Subcutaneous abdominal adipose tissue (tissue), 5 donors: ENCODE measurements around the gene INO80B.
A peak's percentile ranks its signal among the peaks of the same experiment; 100 is the strongest.
"Not testable (repeated sequence)": the region's sequence is repeated elsewhere in the genome, so short reads cannot be mapped to it uniquely, and the experiment has no call there.

ENCODE experiments used
- H3K27ac ChIP-seq: one replicate; pipeline ENCODE4 v1.7.0; 2013; ENCODE audit warnings: low read depth, mild to moderate bottlenecking, inconsistent platforms, low read length, moderate library complexity
- H3K27me3 ChIP-seq, 5 donors: one replicate each; pipeline ENCODE4 v1.7.0; 2013; ENCODE audit warnings: low read length in 5 of 5, inconsistent platforms in 1 of 5; ENCODE audit not compliant: control insufficient read depth in 5 of 5, insufficient read depth in 4 of 5
- H3K36me3 ChIP-seq, 5 donors: one replicate each; pipeline ENCODE4 v1.7.0; 2013; ENCODE audit warnings: low read length in 5 of 5; ENCODE audit not compliant: control insufficient read depth in 5 of 5, insufficient read depth in 5 of 5
- H3K4me1 ChIP-seq, 5 donors: one replicate each; pipeline ENCODE4 v1.7.0; 2013; ENCODE audit warnings: low read length in 5 of 5, mild to moderate bottlenecking in 3 of 5, moderate library complexity in 1 of 5; ENCODE audit not compliant: control insufficient read depth in 5 of 5, insufficient read depth in 5 of 5
- H3K4me3 ChIP-seq, 5 donors: one replicate each; pipeline ENCODE4 v1.7.0; 2013; ENCODE audit warnings: low read length in 5 of 5, low read depth in 1 of 5
- H3K9ac ChIP-seq, 5 donors: one replicate each; pipeline ENCODE4 v1.7.0; 2013; ENCODE audit warnings: low read length in 5 of 5, mild to moderate bottlenecking in 4 of 5, moderate library complexity in 3 of 5
- H3K9me3 ChIP-seq, 5 donors: one replicate each; pipeline ENCODE4 v1.7.0; 2013; ENCODE audit warnings: low read length in 5 of 5; ENCODE audit not compliant: control insufficient read depth in 5 of 5
- donor health status: healthy.
- donor health status: healthy.
- donor health status: healthy.
- donor health status: healthy.
- donor health status: healthy.

The INO80B gene

GRCh38 chr2:74481431-74481830 lies 26.5 kb downstream of the INO80B start:
- no peaks in the 10 kb centered on the region for H3K27me3 ChIP-seq
- H3K9me3 ChIP-seq: no peaks in the 10 kb centered on the region
- peak overlapping the region; percentile 84 for H3K27ac ChIP-seq
- peak overlapping the region in 4 of 5 donors; percentile 81 to 94 (median 90) for H3K9ac ChIP-seq
- peaks cover 6 to 42% (median 21%) of the 10 kb centered on the region in 5 donors for H3K36me3 ChIP-seq
- H3K4me3 ChIP-seq: peak overlapping the region; percentile 6 to 100 (median 98)
- H3K4me1 ChIP-seq: peaks cover 6 to 38% (median 33%) of the 10 kb centered on the region in 5 donors

GRCh38 chr2:74481961-74482800 lies 27.3 kb downstream of the INO80B start:
- H3K4me1 ChIP-seq: peaks cover 6 to 34% (median 28%) of the 10 kb centered on the region in 5 donors
- H3K9me3 ChIP-seq: no peaks in the 10 kb centered on the region
- peak overlapping the region; percentile 95 to 100 (median 98) for H3K4me3 ChIP-seq
- H3K36me3 ChIP-seq: peaks cover 6 to 43% (median 22%) of the 10 kb centered on the region in 5 donors
- H3K27ac ChIP-seq: peak overlapping the region; percentile 84
- no peaks in the 10 kb centered on the region for H3K27me3 ChIP-seq
- peak overlapping the region in 4 of 5 donors; percentile 81 to 94 (median 90) for H3K9ac ChIP-seq

DNA sequence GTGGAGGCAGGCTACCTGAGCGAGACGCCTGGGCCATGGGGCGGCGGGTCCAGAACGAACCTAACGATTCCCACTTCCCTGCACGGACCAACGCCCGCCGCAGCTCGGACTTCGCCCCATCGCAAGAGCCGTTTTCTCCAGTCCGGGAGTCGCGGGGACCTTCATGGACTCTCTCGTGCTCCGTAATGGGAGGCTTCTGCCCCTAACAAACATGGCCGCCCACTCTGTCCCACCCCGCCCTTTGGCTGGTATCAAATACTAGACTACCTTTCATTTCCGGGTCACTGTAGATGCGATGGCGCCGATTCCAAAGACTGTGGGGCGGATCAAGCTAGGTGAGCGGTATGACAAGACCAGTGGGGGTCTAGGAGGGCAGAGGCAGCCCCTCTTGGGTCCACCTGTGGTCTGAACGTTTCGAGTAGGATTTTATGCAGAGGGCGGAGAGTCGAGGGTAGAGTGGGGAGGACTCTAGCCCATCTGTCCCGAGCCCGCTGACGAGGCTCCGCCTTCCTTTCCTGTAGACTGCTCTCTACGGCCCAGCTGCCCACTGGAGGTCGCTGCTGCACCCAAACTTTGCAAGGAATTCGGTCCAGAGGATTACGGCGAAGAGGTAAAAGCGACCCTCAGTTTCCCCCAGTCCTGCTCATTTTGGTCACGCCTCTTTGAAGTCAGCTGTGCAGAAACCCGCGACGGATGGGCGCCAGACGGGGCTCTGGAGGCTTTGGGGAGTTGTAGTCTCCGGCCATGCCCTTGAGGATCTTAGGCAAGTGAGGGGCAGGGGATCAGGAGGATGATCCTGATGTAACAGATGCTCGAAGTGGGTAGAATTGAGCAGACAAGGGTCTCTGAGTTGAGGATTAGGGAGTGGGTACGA lies 28.2 kb downstream of the INO80B start, which contains the start of the genes CCDC142 and TTC31:
Gene CCDC142 (minus strand): TSS at position 198 of the 874 bp plus-strand sequence. CDS start 161 bp downstream, at position 37.
Gene TTC31 (plus strand): TSS at position 281 of the 874 bp plus-strand sequence. CDS start 15 bp downstream, at position 296.
- H3K4me3 ChIP-seq: peak within 1 kb of the TSS; percentile 95 to 100 (median 98)
- peak within 1 kb of the TSS; percentile 68 to 94 (median 87) for H3K9ac ChIP-seq
- peaks cover 6 to 32% (median 28%) of the 10 kb centered on the region in 5 donors for H3K4me1 ChIP-seq
- no peaks in the 10 kb centered on the region for H3K9me3 ChIP-seq
- H3K27me3 ChIP-seq: no peaks in the 10 kb centered on the region
- H3K36me3 ChIP-seq: peaks cover 6 to 41% (median 19%) of the 10 kb centered on the region in 5 donors
- peak within 1 kb of the TSS; percentile 84 for H3K27ac ChIP-seq

- not testable (repeated sequence) for H3K27me3 ChIP-seq, H3K9me3 ChIP-seq, H3K27ac ChIP-seq
- Histone ChIP-seq H3K9ac (peak overlapping the region; percentile 56 to 94 (median 87)), H3K4me3 (peak overlapping the region; percentile 95 to 100 (median 98)), H3K36me3 (peaks cover 6 to 48% (median 19%) of the 10 kb centered on the region in 5 donors), H3K4me1 (peaks cover 6 to 32% (median 28%) of the 10 kb centered on the region in 5 donors)
Measured at GRCh38 chr2:74483675-74484164, 28.8 kb downstream of the INO80B start.

- Histone ChIP-seq H3K27me3 (no peaks in the 10 kb centered on the region), H3K4me1 (peaks cover 4 to 26% (median 23%) of the 10 kb centered on the region in 5 donors), H3K9me3 (no peaks in the 10 kb centered on the region), H3K27ac (no peak overlapping the region), H3K36me3 (peaks cover 3 to 47% (median 22%) of the 10 kb centered on the region in 5 donors), H3K9ac (no peak overlapping the region), H3K4me3 (no peak overlapping the region)
Measured at GRCh38 chr2:74486141-74486540, 31.3 kb downstream of the INO80B start.

DNA sequence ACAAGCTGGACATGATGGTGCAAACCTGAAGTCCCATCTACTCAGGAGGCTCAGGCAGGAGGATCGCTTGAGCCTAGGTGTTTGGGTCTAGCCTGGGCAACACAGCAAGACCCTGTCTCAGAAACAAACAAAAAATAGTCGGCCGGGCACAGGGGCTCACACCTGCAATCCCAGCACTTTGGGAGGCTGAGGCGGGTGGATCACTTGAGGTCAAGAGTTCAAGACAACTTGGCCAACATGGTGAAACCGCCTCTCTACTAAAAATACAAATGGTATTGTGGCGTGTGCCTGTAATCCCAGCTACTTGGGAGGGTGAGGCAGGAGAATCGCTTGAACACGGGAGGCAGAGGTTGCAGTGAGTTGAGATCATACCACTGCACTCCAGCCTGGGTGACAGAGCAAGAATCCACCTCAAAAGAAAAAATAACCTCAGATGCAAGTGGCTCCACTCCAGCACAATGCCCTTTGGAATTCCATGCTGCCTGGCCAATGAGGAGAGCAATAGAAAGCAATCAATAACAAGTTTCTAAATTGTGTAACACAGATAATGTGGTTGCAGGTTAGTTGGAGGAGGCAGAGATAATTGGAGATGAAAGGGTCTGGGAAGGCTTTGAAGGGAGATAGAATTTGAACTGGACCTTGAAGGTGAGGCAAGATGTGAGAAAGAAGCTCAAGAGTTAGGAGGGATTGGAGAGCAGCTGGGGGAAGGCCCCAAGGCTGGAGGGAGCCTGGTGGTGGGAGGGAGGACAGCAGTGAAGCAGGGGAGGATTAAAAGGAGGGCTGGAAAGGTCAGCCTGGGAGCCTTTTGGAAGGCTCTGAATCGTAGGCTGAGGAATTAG lies 34.0 kb downstream of the INO80B start:
- peaks cover 0 to 4% (median under 1%) of the 10 kb centered on the region in 5 donors for H3K4me1 ChIP-seq
- peaks cover 3 to 74% (median 49%) of the 10 kb centered on the region in 5 donors for H3K36me3 ChIP-seq
- no peaks in the 10 kb centered on the region for H3K27me3 ChIP-seq
- H3K9ac ChIP-seq: no peak overlapping the region
- H3K4me3 ChIP-seq: no peak overlapping the region
- H3K27ac ChIP-seq: no peak overlapping the region
- no peaks in the 10 kb centered on the region for H3K9me3 ChIP-seq

- peaks cover 8 to 81% (median 56%) of the 10 kb centered on the region in 5 donors for H3K36me3 ChIP-seq
Measured at GRCh38 chr2:74489906-74490305, 35.0 kb downstream of the INO80B start.

GRCh38 chr2:74491648-74492544 lies 37.0 kb downstream of the INO80B start:
- H3K4me3 ChIP-seq: no peak overlapping the region
- no peaks in the 10 kb centered on the region for H3K9me3 ChIP-seq
- peaks cover 5 to 68% (median 49%) of the 10 kb centered on the region in 5 donors for H3K36me3 ChIP-seq
- H3K27ac ChIP-seq: no peak overlapping the region
- peaks cover 0 to 3% (median 0%) of the 10 kb centered on the region in 5 donors for H3K27me3 ChIP-seq
- no peak overlapping the region for H3K9ac ChIP-seq
- no peaks in the 10 kb centered on the region for H3K4me1 ChIP-seq

More at GRCh38 chr2:74489906-74490305, 35.0 kb downstream of the INO80B start:
- H3K9ac ChIP-seq: no peak overlapping the region
- no peak overlapping the region for H3K4me3 ChIP-seq
- no peaks in the 10 kb centered on the region for H3K27me3 ChIP-seq
- no peak overlapping the region for H3K27ac ChIP-seq
- H3K4me1 ChIP-seq: no peaks in the 10 kb centered on the region
- no peaks in the 10 kb centered on the region for H3K9me3 ChIP-seq
